Fibroblast of lung (primary cell): ENCODE measurements around the gene CCNE1. TPM values are rescaled to one million over a fixed set of nuclear protein-coding genes. Genes with fewer than 3 reads are reported as not detected.

Experiments used
- DNase-seq, 2 donors: peaks; one replicate each; pipeline versions ENCODE4 v3.0.0 to v3.0.0-alpha.2; 2010; ENCODE audit warnings: low read depth in 2 of 2
- H2AFZ ChIP-seq: 2 replicates; pipeline ENCODE4 v1.5.1; 2012; ENCODE audit warnings: low read length, control low read depth, inconsistent platforms
- H3K27ac ChIP-seq: 2 replicates; pipeline ENCODE4 v1.5.1; 2011; ENCODE audit warnings: low read length, control low read depth; ENCODE audit not compliant: insufficient read depth
- H3K27me3 ChIP-seq: 2 replicates; pipeline ENCODE4 v1.5.1; 2011; ENCODE audit warnings: mild to moderate bottlenecking, low read length; ENCODE audit not compliant: control insufficient read depth, insufficient read depth
- H3K36me3 ChIP-seq: 2 replicates; pipeline ENCODE4 v1.5.1; 2011; ENCODE audit warnings: low read length; ENCODE audit not compliant: control insufficient read depth, insufficient read depth
- H3K4me1 ChIP-seq: 2 replicates; pipeline ENCODE4 v1.5.1; 2011; ENCODE audit warnings: low read length; ENCODE audit not compliant: control insufficient read depth, insufficient read depth; ENCODE audit errors: extremely low read depth
- H3K4me2 ChIP-seq: 2 replicates; pipeline ENCODE4 v1.5.1; 2011; ENCODE audit warnings: low read length, control low read depth; ENCODE audit not compliant: insufficient read depth; ENCODE audit errors: extremely low read depth
- H3K4me3 ChIP-seq, 4 experiments: fragments of 200-600 bp in 1 of 4; sonication (generic) in 1 of 4; replicated peaks in 1 of 4; 2 replicates each; pipeline ENCODE4 v1.5.1; 2011 to 2016; ENCODE audit warnings: low read length in 4 of 4, low read depth in 3 of 4, mild to moderate bottlenecking in 3 of 4, control low read depth in 2 of 4, inconsistent platforms in 1 of 4, mixed read lengths in 1 of 4; ENCODE audit not compliant: insufficient read depth in 1 of 4; ENCODE audit errors: control extremely low read depth in 1 of 4
- H3K79me2 ChIP-seq: 2 replicates; pipeline ENCODE4 v1.5.1; 2012; ENCODE audit warnings: mild to moderate bottlenecking, low read length, inconsistent platforms; ENCODE audit not compliant: control insufficient read depth, insufficient read depth
- H3K9ac ChIP-seq: 2 replicates; pipeline ENCODE4 v1.5.1; 2011; ENCODE audit warnings: mild to moderate bottlenecking, low read length, control low read depth; ENCODE audit not compliant: insufficient read depth
- H3K9me3 ChIP-seq: 2 replicates; pipeline ENCODE4 v1.5.1; 2012; ENCODE audit warnings: low read depth, low read length; ENCODE audit not compliant: control insufficient read depth, insufficient read depth
- H4K20me1 ChIP-seq: 2 replicates; pipeline ENCODE4 v1.5.1; 2011; ENCODE audit warnings: low read length; ENCODE audit not compliant: control insufficient read depth, insufficient read depth; ENCODE audit errors: extremely low read depth
- EZH2 ChIP-seq: IDR thresholded peaks from 2 replicates; pipeline ENCODE4 v1.5.1; 2012; ENCODE audit warnings: low read length, control low read depth, mild to moderate bottlenecking; ENCODE audit errors: missing control alignments
- polyA plus RNA-seq, 2 donors: library from polyadenylated mRNA; depleted of rRNA in 1 of 2; stranded (reverse) in 1 of 2; unstranded in 1 of 2; fragments of >200 nt; gene quantifications; 2 replicates each; pipeline ENCODE4 v1.2.1, GENCODE V29; 2011 to 2012; ENCODE audit warnings: missing spikeins in 1 of 2
- total RNA-seq: library from RNA; depleted of rRNA; stranded (reverse); fragments of >200 nt; gene quantifications from 2 replicates; pipeline ENCODE4 v1.2.1, GENCODE V29; 2014
- TF ChIP-seq, protein P1 (sequence below), 2 donors: IDR thresholded peaks in 1 of 2; conservative IDR thresholded peaks in 1 of 2; 1 replicate in 1 of 2; 2 replicates in 1 of 2; pipeline ENCODE4 v1.5.1; 2011 to 2012; ENCODE audit warnings: low read length in 2 of 2, control low read depth in 1 of 2, inconsistent platforms in 1 of 2, low read depth in 1 of 2, mild to moderate bottlenecking in 1 of 2

CCNE1 gene
- total and polyA plus RNA-seq, 2 donors (not counting 1 experiment from before 2014, with no cell fraction given): 4.8 to 5.3 TPM

DNA sequence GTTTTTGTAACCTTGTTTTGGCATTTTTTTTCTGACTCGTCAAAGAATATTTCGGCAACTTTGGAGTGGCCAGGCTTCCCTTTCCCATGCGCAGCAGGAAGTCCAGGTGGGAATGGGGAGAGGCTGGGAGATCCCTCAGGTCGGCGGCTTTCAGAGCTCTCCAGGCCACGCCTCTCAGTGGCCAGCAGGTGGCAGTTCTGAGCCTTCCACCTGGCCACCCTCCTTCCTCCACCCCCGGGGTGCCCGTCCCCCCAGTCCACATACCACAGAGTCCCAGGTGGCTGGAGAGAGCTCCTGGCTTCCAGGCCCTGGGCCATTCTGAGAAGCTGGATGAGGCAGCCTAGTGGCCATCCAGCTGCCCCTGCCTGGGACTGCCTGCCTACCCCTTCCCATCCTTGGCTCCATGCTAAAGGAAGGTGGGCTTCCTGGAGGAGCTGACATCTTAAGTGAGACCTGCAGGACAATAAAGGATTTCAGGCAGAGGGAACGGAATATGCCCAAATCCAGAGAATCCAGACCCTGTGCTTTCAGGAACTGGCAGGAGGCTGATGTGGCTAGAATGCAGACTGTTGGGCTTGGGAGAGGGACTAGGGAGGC is 46.3 kb downstream of the CCNE1 start:
- Histone ChIP-seq H3K4me1 (no peaks in the 10 kb centered on the region), H3K36me3 (no peaks in the 10 kb centered on the region), H3K9me3 (no peaks in the 10 kb centered on the region), H2AFZ (no peak overlapping the region), H3K27me3 (no peaks in the 10 kb centered on the region), H3K79me2 (no peaks in the 10 kb centered on the region), H3K9ac (no peak overlapping the region), H3K27ac (no peak overlapping the region), H3K4me3 (no peak overlapping the region), H3K4me2 (no peak overlapping the region), H4K20me1 (no peaks in the 10 kb centered on the region)
- DNase-seq: no peak
- TF ChIP-seq EZH2: no peak
- TF ChIP-seq, protein P1, sequence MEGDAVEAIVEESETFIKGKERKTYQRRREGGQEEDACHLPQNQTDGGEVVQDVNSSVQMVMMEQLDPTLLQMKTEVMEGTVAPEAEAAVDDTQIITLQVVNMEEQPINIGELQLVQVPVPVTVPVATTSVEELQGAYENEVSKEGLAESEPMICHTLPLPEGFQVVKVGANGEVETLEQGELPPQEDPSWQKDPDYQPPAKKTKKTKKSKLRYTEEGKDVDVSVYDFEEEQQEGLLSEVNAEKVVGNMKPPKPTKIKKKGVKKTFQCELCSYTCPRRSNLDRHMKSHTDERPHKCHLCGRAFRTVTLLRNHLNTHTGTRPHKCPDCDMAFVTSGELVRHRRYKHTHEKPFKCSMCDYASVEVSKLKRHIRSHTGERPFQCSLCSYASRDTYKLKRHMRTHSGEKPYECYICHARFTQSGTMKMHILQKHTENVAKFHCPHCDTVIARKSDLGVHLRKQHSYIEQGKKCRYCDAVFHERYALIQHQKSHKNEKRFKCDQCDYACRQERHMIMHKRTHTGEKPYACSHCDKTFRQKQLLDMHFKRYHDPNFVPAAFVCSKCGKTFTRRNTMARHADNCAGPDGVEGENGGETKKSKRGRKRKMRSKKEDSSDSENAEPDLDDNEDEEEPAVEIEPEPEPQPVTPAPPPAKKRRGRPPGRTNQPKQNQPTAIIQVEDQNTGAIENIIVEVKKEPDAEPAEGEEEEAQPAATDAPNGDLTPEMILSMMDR (conservative IDR thresholded peaks at IDR 0.05 in 1 of 2, IDR thresholded peaks at IDR 0.05 in 1 of 2; ENCODE audit: low read depth in 1 of 2, low read length in 2 of 2): peak in 1 of 2 donors; percentile 43

GRCh38 chr19:29858621-29859020 is 46.8 kb downstream of the CCNE1 start:
- Histone ChIP-seq H3K4me2 (no peak overlapping the region), H3K36me3 (no peaks in the 10 kb centered on the region), H2AFZ (no peak overlapping the region), H3K79me2 (no peaks in the 10 kb centered on the region), H3K27ac (no peak overlapping the region), H3K27me3 (no peaks in the 10 kb centered on the region), H3K9me3 (no peaks in the 10 kb centered on the region), H3K4me1 (no peaks in the 10 kb centered on the region), H3K9ac (no peak overlapping the region), H3K4me3 (no peak overlapping the region), H4K20me1 (no peaks in the 10 kb centered on the region)
- no peak for TF ChIP-seq EZH2
- TF ChIP-seq, protein P1 (conservative IDR thresholded peaks at IDR 0.05 in 1 of 2, IDR thresholded peaks at IDR 0.05 in 1 of 2; ENCODE audit: low read depth in 1 of 2, low read length in 2 of 2): no peak
- no peak for DNase-seq

- no peak for DNase-seq
- Histone ChIP-seq H2AFZ (no peak overlapping the region), H3K27ac (no peak overlapping the region), H3K4me2 (no peak overlapping the region), H3K9me3 (no peaks in the 10 kb centered on the region), H3K9ac (no peak overlapping the region), H3K27me3 (no peaks in the 10 kb centered on the region), H3K4me1 (no peaks in the 10 kb centered on the region), H3K36me3 (no peaks in the 10 kb centered on the region), H4K20me1 (no peaks in the 10 kb centered on the region), H3K4me3 (no peak overlapping the region), H3K79me2 (no peaks in the 10 kb centered on the region)
- TF ChIP-seq EZH2: no peak
- TF ChIP-seq, protein P1 (conservative IDR thresholded peaks at IDR 0.05 in 1 of 2, IDR thresholded peaks at IDR 0.05 in 1 of 2; ENCODE audit: low read depth in 1 of 2, low read length in 2 of 2): no peak
Measured at GRCh38 chr19:29860492-29860891, 48.7 kb downstream of the CCNE1 start.
